H1 (cell line): ENCODE results near the gene PGBD5. TPM values are rescaled to one million over a fixed set of nuclear protein-coding genes. Genes with fewer than 3 reads are reported as not detected.

ENCODE experiments used
- CTCF ChIA-PET: fragments of 300-600 bp; sonication (Branson Sonifier 250); formaldehyde crosslinking; loops from one replicate; lab custom pipeline; 2021; ENCODE audit not compliant: partially characterized antibody; lab: Charles Lee
- POLR2A ChIA-PET: fragments of 300-600 bp; sonication (Branson Sonifier 250); formaldehyde crosslinking; loops from one replicate; lab custom pipeline; 2021; ENCODE audit warnings: inconsistent platforms; ENCODE audit not compliant: partially characterized antibody; lab: Charles Lee
- DNase-seq, 2 experiments: peaks; one replicate each; pipeline versions ENCODE4 v3.0.0 to v3.0.0-alpha.2; 2010 to 2022; ENCODE audit warnings: low spot score in 2 of 2, low read depth in 1 of 2, mixed read lengths in 1 of 2
- FAIRE-seq: peaks from 2 replicates; lab custom pipeline; 2011; peaks lifted over from hg19 to GRCh38; lab: Jason Lieb, UNC
- H2AFZ ChIP-seq: 2 replicates; pipeline ENCODE4 v1.8.1; 2012; ENCODE audit warnings: low read length, inconsistent platforms
- H2AK5ac ChIP-seq: 2 replicates; pipeline ENCODE4 v1.6.1; 2013; ENCODE audit warnings: low read depth, low read length
- H2BK120ac ChIP-seq: replicated peaks from 2 replicates; pipeline ENCODE3; 2013; ENCODE audit warnings: low read depth, low read length, inconsistent platforms
- H2BK12ac ChIP-seq: 2 replicates; pipeline ENCODE4 v1.6.1; 2013; ENCODE audit warnings: low read depth, low read length
- H2BK15ac ChIP-seq: 2 replicates; pipeline ENCODE4 v1.6.1; 2013; ENCODE audit warnings: low read length
- H2BK20ac ChIP-seq: 2 replicates; pipeline ENCODE4 v1.6.1; 2013; ENCODE audit warnings: low read length
- H2BK5ac ChIP-seq: 2 replicates; pipeline ENCODE4 v1.6.1; 2013; ENCODE audit warnings: low read depth, low read length
- H3K14ac ChIP-seq: 2 replicates; pipeline ENCODE4 v1.6.1; 2013; ENCODE audit warnings: inconsistent platforms; ENCODE audit not compliant: insufficient read length
- H3K18ac ChIP-seq: 2 replicates; pipeline ENCODE4 v1.6.1; 2013; ENCODE audit warnings: low read length; ENCODE audit errors: extremely low read depth
- H3K23ac ChIP-seq: 2 replicates; pipeline ENCODE4 v1.6.1; 2013; ENCODE audit warnings: inconsistent platforms; ENCODE audit not compliant: insufficient read length
- H3K23me2 ChIP-seq: 2 replicates; pipeline ENCODE4 v1.6.1; 2013; ENCODE audit warnings: low read depth, low read length
- H3K27ac ChIP-seq: 2 replicates; pipeline ENCODE4 v1.6.1; 2011; ENCODE audit warnings: low read depth, low read length, inconsistent platforms
- H3K27me3 ChIP-seq, 4 experiments: replicated peaks in 1 of 4; 1 replicate in 1 of 4; 2 replicates in 3 of 4; pipeline versions ENCODE4 v1.6.1 to v1.8.1; 2011 to 2013; ENCODE audit warnings: low read length in 3 of 4, mild to moderate bottlenecking in 3 of 4, inconsistent platforms in 2 of 4, mixed read lengths in 2 of 4, moderate library complexity in 1 of 4; ENCODE audit not compliant: control insufficient read depth in 3 of 4, insufficient read depth in 3 of 4; ENCODE audit errors: extremely low read depth in 1 of 4
- H3K36me3 ChIP-seq, 4 experiments: 2 replicates each; pipeline versions ENCODE4 v1.6.1 to v1.8.1; 2011 to 2013; ENCODE audit warnings: mild to moderate bottlenecking in 4 of 4, low read length in 3 of 4, moderate library complexity in 2 of 4, control low read depth in 1 of 4, inconsistent platforms in 1 of 4; ENCODE audit not compliant: insufficient read depth in 4 of 4, control insufficient read depth in 2 of 4
- H3K4ac ChIP-seq: replicated peaks from 2 replicates; pipeline ENCODE3; 2013; ENCODE audit warnings: low read length, low read depth, mixed read lengths, inconsistent platforms; ENCODE audit not compliant: insufficient read length
- H3K4me1 ChIP-seq, 4 experiments: replicated peaks in 1 of 4; 1 replicate in 1 of 4; 2 replicates in 3 of 4; pipeline versions ENCODE4 v1.6.1 to v1.8.1; 2011 to 2013; ENCODE audit warnings: low read length in 3 of 4, inconsistent platforms in 2 of 4, mixed read lengths in 1 of 4; ENCODE audit not compliant: insufficient read depth in 4 of 4, control insufficient read depth in 3 of 4
- H3K4me2 ChIP-seq, 2 experiments: 2 replicates each; pipeline versions ENCODE4 v1.6.1 to v1.8.1; 2011 to 2013; ENCODE audit warnings: low read depth in 2 of 2, low read length in 2 of 2, control low read depth in 1 of 2, inconsistent platforms in 1 of 2, mild to moderate bottlenecking in 1 of 2; ENCODE audit not compliant: insufficient read depth in 1 of 2
- H3K4me3 ChIP-seq, 4 experiments: fragments of 200-600, 300-600 bp in 1 of 4; sonication (generic), shearing (Covaris generic), sonication (Bioruptor Twin) in 1 of 4; 2 replicates each; pipeline versions ENCODE4 v1.5.1 to v1.8.1; 2011 to 2016; ENCODE audit warnings: low read length in 4 of 4, low read depth in 3 of 4, control low read depth in 2 of 4, inconsistent platforms in 2 of 4, mild to moderate bottlenecking in 2 of 4, mixed read lengths in 1 of 4, moderate library complexity in 1 of 4; ENCODE audit not compliant: insufficient read depth in 2 of 4; ENCODE audit errors: extremely low read depth in 1 of 4
- H3K56ac ChIP-seq: replicated peaks from 2 replicates; pipeline ENCODE3; 2013; ENCODE audit warnings: low read depth, mild to moderate bottlenecking, mixed read lengths, low read length, inconsistent platforms; ENCODE audit not compliant: insufficient read length
- H3K79me1 ChIP-seq: 2 replicates; pipeline ENCODE4 v1.6.1; 2013; ENCODE audit warnings: low read depth, low read length, control low read depth
- H3K79me2 ChIP-seq, 2 experiments: 2 replicates each; pipeline versions ENCODE4 v1.6.1 to v1.8.1; 2012 to 2013; ENCODE audit warnings: low read length in 2 of 2, mild to moderate bottlenecking in 2 of 2, inconsistent platforms in 1 of 2; ENCODE audit not compliant: insufficient read depth in 2 of 2, control insufficient read depth in 1 of 2
- H3K9ac ChIP-seq, 4 experiments: replicated peaks in 1 of 4; 1 replicate in 1 of 4; 2 replicates in 3 of 4; pipeline versions ENCODE4 v1.6.1 to v1.8.1; 2011 to 2013; ENCODE audit warnings: low read depth in 3 of 4, low read length in 3 of 4, control low read depth in 2 of 4, mild to moderate bottlenecking in 2 of 4, moderate library complexity in 2 of 4, inconsistent platforms in 1 of 4; ENCODE audit errors: extremely low read depth in 1 of 4
- H3K9me3 ChIP-seq, 2 experiments: 2 replicates each; pipeline versions ENCODE4 v1.6.1 to v1.8.1; 2012 to 2013; ENCODE audit warnings: mild to moderate bottlenecking in 2 of 2, moderate library complexity in 2 of 2, control low read depth in 1 of 2, inconsistent platforms in 1 of 2, low read depth in 1 of 2, low read length in 1 of 2, mixed read lengths in 1 of 2; ENCODE audit not compliant: insufficient read depth in 2 of 2
- H4K20me1 ChIP-seq, 2 experiments: replicated peaks in 1 of 2; 2 replicates each; pipeline versions ENCODE3 to v1.8.1; 2011 to 2013; ENCODE audit warnings: inconsistent platforms in 2 of 2, low read length in 2 of 2, mild to moderate bottlenecking in 1 of 2; ENCODE audit not compliant: insufficient read depth in 2 of 2, control insufficient read depth in 1 of 2
- H4K5ac ChIP-seq: 2 replicates; pipeline ENCODE4 v1.6.1; 2013; ENCODE audit warnings: low read length, low read depth, mixed read lengths, inconsistent platforms; ENCODE audit not compliant: insufficient read length
- H4K8ac ChIP-seq: 2 replicates; pipeline ENCODE4 v1.8.0; 2013; ENCODE audit warnings: mild to moderate bottlenecking, moderate library complexity, low read length, inconsistent platforms; ENCODE audit not compliant: insufficient read depth; ENCODE audit errors: extremely low read depth
- H4K91ac ChIP-seq: replicated peaks from 2 replicates; pipeline ENCODE3; 2013; ENCODE audit warnings: low read length, mixed read lengths, inconsistent platforms; ENCODE audit not compliant: insufficient read length
- CBX8 ChIP-seq: fragments of 300-800, 300-1000 bp; sonication (generic); IDR thresholded peaks from 2 replicates; pipeline ENCODE4 v1.7.1; 2016; ENCODE audit warnings: low read depth, low read length, borderline replicate concordance
- CHD1 ChIP-seq: IDR thresholded peaks from 2 replicates; pipeline ENCODE4 v1.6.1; 2012; ENCODE audit warnings: low read depth, low read length, improper control_type of control experiment
- KDM1A ChIP-seq: fragments of 200-600, 300-600 bp; sonication (generic); IDR thresholded peaks from 2 replicates; pipeline ENCODE4 v1.7.1; 2016; ENCODE audit warnings: mild to moderate bottlenecking, low read length, borderline replicate concordance
- NRF1 ChIP-seq: IDR thresholded peaks from 2 replicates; pipeline ENCODE4 v1.6.1; 2011; ENCODE audit warnings: mild to moderate bottlenecking, low read depth, low read length, improper control_type of control experiment
- SIX5 ChIP-seq: IDR thresholded peaks from 2 replicates; pipeline ENCODE4 v1.6.1; 2011; ENCODE audit warnings: mild to moderate bottlenecking, low read depth, low read length
- SP2 ChIP-seq: IDR thresholded peaks from 2 replicates; pipeline ENCODE4 v1.6.1; 2012; ENCODE audit warnings: mild to moderate bottlenecking, low read length, inconsistent platforms
- TAF7 ChIP-seq: optimal IDR thresholded peaks from 2 replicates; pipeline ENCODE3; 2011; ENCODE audit warnings: low read depth, mild to moderate bottlenecking, inconsistent platforms, low read length, moderate library complexity, borderline replicate concordance
- WGBS, 2 experiments: shearing (Covaris generic) in 1 of 2; methylation state at CpG; one replicate each; pipeline versions ENCODE4 v1.1.6 to v1.1.7; 2013 to 2015; ENCODE audit warnings: low lambda C conversion rate in 2 of 2, mixed read lengths in 2 of 2, inconsistent platforms in 1 of 2, low coverage in 1 of 2, missing lambda C conversion rate in 1 of 2; ENCODE audit not compliant: insufficient replicate concordance in 2 of 2, insufficient coverage in 1 of 2, insufficient read length in 1 of 2; ENCODE audit errors: extremely low coverage in 1 of 2, missing lambda C conversion rate in 1 of 2; 5-methylcytosine and 5-hydroxymethylcytosine counted together
- polyA plus RNA-seq, 7 experiments: library from polyadenylated mRNA; depleted of rRNA in 3 of 7; stranded (reverse) in 5 of 7; unstranded in 2 of 7; fragments of >200 nt in 5 of 7; fragments of 200-250 nt in 2 of 7; gene quantifications; 1 replicate in 5 of 7; 2 replicates in 1 of 7; 4 replicates in 1 of 7; pipeline versions ENCODE4 v1.2.1 to v1.2.3, GENCODE V29; 2011 to 2013; ENCODE audit warnings: missing spikeins in 2 of 7, mixed read lengths in 2 of 7
- total RNA-seq: library from RNA; stranded (reverse); fragmentation: NEBNext Ultra II Directional; extraction: Animal tissue kit (Norgen Biotek cat#: 25700); gene quantifications from 2 replicates; pipeline ENCODE4 v1.2.1, GENCODE V29; 2021
- TF ChIP-seq, protein P1 (sequence below): IDR thresholded peaks from 2 replicates; pipeline ENCODE4 v1.6.1; 2012; ENCODE audit warnings: low read length, inconsistent platforms
- TF ChIP-seq, protein P2 (sequence below): IDR thresholded peaks from 2 replicates; pipeline ENCODE4 v1.6.1; 2011; ENCODE audit warnings: low read length, improper control_type of control experiment
- TF ChIP-seq, protein P3 (sequence below): IDR thresholded peaks from 2 replicates; pipeline ENCODE4 v1.6.1; 2012; ENCODE audit warnings: inconsistent platforms

Gene PGBD5
- total and polyA plus RNA-seq, 2 of the 8 experiments (the other 6 are each of a cell fraction or from before 2014, with no cell fraction given), result 16.3 to 18.4 TPM

DNA sequence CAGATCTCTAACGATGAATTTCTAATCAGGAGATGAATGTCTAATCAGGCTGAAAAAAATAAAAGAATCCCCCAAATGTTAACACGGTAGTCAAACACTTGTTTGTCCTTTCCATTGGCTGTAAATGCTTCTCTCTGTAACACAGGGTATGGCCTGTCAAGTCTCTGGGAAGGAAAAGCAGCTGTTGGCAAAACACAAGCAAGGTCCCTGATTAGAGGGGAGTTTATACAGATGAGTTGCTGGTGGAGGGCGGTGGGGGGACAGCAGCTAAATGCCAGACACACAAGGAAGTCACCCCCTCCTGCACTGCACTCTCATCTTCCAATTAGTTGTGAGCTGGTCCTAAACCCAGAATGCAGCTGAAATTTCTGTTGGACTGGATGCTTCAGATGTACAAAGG lies 51.0 kb downstream of the PGBD5 start:
- H3K23me2 ChIP-seq, result no peaks in the 10 kb centered on the region
- no peak overlapping the region for H3K23ac ChIP-seq
- H3K79me1 ChIP-seq, result peaks cover 3% of the 10 kb centered on the region; the same call in 1 of the 2 replicates
- H3K56ac ChIP-seq, result no peak overlapping the region
- H2AK5ac ChIP-seq, result no peak overlapping the region
- H2BK12ac ChIP-seq, result no peak overlapping the region
- no peak overlapping the region for H3K9ac ChIP-seq
- H3K9me3 ChIP-seq, result peaks cover 8 to 9% of the 10 kb centered on the region in 2 experiments; a peak in 3 of 4 replicates
- H4K91ac ChIP-seq, result no peak overlapping the region
- no peak overlapping the region for H3K4me3 ChIP-seq
- DNase-seq, result no peak
- H4K20me1 ChIP-seq, result peaks cover 0 to 2% of the 10 kb centered on the region in 2 experiments
- H2BK20ac ChIP-seq, result no peak overlapping the region
- ChIA-PET POLR2A (interaction anchor here (0.6 to 1.4 kb wide), 2 partner anchors 7 to 815 kb away, joined by 3 read pairs; no protein-coding TSS in a partner anchor), CTCF (interaction anchor here (1.2 to 2.8 kb wide), 4 partner anchors 11 to 49 kb away, joined by 3 to 9 read pairs (median 4); no protein-coding TSS in a partner anchor)
- no peaks in the 10 kb centered on the region for H3K4me1 ChIP-seq
- H3K36me3 ChIP-seq, result peaks cover 0 to 3% (median 0%) of the 10 kb centered on the region in 4 experiments; a peak in 1 of 8 replicates
- no peak overlapping the region for H4K8ac ChIP-seq
- H2BK5ac ChIP-seq, result no peak overlapping the region
- no peak overlapping the region for H3K18ac ChIP-seq
- no peak overlapping the region for H2AFZ ChIP-seq
- no peak overlapping the region for H2BK15ac ChIP-seq
- H3K14ac ChIP-seq, result no peak overlapping the region
- no peaks in the 10 kb centered on the region for H3K27me3 ChIP-seq
- FAIRE-seq, result no peak
- WGBS, 2 experiments, result 85% methylated on average over 3 of the region's 3 CpGs; no CpG with 5 or more reads in 1 of the 2 experiments
- no peak overlapping the region for H3K4me2 ChIP-seq
- no peak overlapping the region for H4K5ac ChIP-seq
- no peak overlapping the region for H2BK120ac ChIP-seq
- H3K27ac ChIP-seq, result no peak overlapping the region
- no peak overlapping the region for H3K4ac ChIP-seq
- H3K79me2 ChIP-seq, result no peaks in the 10 kb centered on the region; a peak in 1 of 4 replicates
- TF ChIP-seq, protein P1, sequence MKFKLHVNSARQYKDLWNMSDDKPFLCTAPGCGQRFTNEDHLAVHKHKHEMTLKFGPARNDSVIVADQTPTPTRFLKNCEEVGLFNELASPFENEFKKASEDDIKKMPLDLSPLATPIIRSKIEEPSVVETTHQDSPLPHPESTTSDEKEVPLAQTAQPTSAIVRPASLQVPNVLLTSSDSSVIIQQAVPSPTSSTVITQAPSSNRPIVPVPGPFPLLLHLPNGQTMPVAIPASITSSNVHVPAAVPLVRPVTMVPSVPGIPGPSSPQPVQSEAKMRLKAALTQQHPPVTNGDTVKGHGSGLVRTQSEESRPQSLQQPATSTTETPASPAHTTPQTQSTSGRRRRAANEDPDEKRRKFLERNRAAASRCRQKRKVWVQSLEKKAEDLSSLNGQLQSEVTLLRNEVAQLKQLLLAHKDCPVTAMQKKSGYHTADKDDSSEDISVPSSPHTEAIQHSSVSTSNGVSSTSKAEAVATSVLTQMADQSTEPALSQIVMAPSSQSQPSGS, result no peak
- TF ChIP-seq, protein P2, sequence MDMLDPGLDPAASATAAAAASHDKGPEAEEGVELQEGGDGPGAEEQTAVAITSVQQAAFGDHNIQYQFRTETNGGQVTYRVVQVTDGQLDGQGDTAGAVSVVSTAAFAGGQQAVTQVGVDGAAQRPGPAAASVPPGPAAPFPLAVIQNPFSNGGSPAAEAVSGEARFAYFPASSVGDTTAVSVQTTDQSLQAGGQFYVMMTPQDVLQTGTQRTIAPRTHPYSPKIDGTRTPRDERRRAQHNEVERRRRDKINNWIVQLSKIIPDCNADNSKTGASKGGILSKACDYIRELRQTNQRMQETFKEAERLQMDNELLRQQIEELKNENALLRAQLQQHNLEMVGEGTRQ, result no peak
- TF ChIP-seq CHD1, result no peak
- TF ChIP-seq SP2, result no peak
- TF ChIP-seq CBX8, result no peak
- TF ChIP-seq NRF1, result no peak
- TF ChIP-seq SIX5, result no peak
- no peak for TF ChIP-seq TAF7
- TF ChIP-seq, protein P3, sequence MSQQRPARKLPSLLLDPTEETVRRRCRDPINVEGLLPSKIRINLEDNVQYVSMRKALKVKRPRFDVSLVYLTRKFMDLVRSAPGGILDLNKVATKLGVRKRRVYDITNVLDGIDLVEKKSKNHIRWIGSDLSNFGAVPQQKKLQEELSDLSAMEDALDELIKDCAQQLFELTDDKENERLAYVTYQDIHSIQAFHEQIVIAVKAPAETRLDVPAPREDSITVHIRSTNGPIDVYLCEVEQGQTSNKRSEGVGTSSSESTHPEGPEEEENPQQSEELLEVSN, result no peak
- TF ChIP-seq KDM1A, result no peak
